COR-L47 (cell line): Measurements from ENCODE around the gene SLC47A2.
A peak's percentile ranks its signal among the peaks of the same experiment; 100 is the strongest.

Experiments
- DNase-seq: peaks from one replicate; lab custom pipeline; 2025; lab: John Stamatoyannopoulos, UW

SLC47A2 gene

DNA sequence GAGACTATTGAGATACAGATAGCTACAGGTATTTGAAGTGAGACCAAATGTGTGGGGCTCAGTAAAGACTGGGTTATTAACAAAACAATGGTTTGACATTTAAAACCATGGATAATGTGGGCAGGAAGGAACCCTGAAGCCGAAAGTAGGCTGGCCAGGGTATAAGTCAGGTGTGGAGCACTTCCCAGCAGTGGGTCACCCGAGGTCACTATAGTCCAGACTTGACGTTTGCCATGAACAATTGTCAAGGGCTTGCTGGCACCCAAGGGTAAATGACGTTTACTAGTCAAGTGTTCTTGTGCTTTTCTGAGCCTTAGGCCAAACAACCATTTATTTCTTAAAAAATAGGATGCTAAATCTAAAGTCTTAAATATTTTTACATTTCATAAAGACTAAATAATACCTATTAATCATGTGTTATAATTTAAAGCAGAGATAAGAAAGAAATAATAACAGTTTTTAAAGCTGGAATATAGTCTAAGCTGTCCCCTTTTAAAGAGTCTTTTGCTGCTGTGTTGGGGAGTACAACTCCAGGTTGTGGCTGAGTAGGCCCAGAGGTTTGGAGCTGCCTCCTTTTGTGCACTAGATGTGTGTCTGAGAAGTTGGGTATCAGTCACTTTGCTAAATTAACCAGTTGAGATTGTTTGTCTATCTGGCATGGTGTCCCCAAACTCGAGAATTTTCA lies 52.1 kb downstream of the SLC47A2 start:
- DNase-seq: no peak

DNA sequence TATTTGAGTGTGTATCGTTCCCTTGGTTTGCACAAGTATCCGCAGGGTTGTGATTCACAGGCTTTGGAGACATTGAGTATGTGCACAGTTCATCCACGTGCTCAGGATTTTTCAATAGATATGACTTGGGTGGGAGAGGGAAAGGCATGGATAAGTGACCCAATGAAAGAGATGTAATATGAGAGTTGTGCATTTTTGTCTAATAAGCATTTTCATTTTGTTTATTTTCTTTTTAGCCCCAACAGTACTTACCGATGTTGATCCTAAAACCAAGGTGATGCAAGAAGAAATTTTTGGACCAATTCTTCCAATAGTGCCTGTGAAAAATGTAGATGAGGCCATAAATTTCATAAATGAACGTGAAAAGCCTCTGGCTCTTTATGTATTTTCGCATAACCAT lies 53.3 kb downstream of the SLC47A2 start:
- no peak for DNase-seq

DNA sequence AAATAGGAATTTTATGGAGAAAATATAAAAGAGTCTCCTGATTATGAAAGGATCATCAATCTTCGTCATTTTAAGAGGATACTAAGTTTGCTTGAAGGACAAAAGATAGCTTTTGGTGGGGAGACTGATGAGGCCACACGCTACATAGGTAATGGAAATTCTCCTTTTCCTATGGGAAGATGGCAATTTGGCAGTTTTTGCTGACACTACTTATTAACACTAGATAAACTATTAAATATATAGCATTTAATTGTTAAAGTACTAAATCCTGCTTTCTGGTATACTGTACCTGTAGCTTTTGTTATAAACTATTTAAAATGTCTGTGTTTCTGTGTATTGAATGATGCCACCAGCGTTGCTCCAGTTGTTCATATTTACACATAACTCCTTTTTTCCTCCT lies 55.3 kb downstream of the SLC47A2 start:
- no peak for DNase-seq

DNA sequence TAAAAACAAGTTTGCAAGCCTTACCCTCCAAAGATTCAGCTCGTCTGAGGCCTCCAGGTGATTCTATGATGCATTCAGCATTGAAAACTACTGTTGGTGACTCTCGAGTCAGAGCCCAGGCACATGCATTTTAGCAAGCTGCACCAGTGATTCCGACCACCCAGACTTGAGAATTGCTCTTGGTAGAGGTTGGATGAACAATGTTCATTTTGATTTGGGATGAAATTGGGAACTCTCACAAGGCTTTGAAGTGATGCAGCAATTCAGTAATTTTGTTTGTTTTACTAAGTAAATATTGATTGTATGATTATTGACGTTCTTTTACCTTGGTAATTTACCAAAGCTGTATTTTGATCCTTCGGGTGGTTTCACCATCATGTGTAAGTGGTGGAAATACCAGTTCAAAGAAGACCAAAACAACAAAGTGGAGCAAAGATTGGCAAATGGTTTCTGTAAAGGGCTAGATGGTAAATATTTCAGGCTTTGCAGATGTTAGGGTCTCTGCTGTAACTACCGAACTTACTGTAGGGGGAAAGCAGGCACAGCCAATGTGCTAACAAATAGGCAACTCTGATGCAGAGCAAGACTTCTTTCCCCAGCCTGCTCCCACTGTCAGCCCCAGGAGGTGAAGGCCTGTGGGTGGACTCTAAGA lies 56.0 kb downstream of the SLC47A2 start:
- no peak for DNase-seq

DNA sequence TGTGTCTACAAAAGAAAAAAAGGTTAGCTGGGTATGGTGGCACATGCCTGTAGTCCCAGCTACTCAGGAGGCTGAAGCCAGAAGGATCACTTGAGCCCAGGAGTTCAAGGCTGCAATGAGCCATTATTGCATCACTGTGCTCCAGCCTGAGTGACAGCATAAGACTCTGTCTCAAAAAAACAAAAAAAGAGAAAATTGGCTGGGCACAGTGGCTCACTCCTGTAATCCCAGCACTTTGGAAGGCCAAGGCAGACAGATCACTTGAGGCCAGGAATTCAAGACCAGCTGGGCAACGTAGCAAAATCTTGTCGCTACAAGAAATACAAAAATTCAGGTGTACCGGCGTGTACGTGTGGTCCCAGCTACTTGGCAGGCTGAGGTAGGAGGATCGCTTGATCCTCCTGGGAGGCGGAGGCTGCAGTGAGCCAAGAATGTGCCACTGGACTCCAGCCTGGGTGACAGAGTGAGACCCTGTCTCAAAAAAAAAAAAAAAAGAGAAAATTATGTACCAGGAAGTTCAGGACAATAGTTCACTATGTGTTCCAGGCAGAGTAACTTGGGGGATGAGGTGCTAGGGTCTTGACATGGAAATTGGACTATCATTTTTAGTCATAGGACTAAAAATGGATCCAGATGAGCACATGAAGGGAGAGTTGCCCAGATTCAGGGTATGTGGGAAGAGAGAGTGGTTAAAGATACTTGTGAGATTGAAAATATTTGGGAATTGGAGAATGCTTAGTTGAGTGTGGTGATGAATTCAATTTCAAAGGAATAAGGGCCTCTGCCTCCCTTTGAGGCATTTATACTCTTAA lies 56.8 kb downstream of the SLC47A2 start:
- no peak for DNase-seq

DNA sequence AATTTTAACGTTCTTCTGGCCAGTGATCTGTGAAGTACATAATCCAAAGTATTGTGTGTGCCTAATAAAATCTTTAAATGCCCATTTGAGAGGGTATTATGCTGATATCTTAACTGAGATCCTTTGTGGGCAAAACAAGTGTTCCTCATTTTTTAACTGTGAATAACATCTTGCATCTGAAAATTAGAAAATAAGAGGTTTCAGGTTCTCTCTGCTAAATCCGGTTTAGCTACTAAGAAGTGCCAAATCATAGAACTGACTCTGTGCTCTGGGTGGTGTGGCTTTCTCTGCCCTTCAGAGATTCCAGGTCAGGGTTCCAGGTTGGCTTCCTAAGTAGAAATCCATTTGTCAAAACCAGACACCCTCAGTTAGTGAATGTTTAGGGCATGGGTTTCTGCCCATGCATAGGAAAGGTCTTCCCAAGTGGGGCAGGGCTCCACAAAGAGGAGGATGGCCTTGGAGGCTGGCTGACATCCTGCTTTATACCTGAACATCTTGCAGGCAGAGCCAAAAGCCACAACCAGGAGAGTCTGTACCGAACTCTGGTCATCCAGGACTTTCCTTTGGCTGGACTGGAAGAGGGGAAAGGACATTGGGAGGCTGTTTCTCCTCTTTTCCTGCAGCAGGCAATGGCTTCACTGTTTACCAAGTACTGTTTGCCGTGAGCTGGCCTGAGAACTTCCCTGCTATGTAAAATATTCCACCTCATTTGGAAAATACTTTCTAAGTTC lies 59.4 kb downstream of the SLC47A2 start:
- no peak for DNase-seq

DNA sequence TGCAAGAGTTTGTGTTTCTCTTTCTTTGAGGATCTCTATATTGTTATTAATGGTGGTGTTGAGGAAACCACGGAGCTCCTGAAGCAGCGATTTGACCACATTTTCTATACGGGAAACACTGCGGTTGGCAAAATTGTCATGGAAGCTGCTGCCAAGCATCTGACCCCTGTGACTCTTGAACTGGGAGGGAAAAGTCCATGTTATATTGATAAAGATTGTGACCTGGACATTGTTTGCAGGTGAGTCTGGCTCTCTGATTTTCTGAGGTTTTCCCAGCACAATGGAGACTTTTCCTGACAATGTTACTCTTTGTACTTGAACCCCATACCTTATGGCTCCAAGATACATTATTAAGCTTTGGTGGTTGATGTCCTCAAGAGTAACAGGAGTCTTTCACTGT lies 60.0 kb downstream of the SLC47A2 start:
- no peak for DNase-seq

DNA sequence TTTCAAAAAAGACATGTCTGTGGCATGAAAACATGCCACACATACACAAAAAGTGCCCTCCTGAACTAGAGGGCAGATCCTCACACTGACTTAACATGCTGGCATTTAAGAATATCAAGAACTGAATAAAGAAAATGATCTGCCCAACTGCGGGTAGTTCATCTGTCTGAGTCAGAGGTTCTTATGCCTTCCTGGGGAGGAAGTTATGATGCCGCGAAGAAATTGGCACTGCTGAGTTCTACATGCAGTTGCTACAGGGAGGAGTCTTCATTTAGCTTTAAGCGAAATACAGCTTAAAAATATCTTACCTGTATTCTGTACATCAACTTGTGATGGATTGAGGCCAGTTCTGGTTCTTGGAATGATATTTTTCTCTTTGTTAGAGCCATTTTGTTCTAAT lies 61.5 kb downstream of the SLC47A2 start:
- no peak for DNase-seq

DNA sequence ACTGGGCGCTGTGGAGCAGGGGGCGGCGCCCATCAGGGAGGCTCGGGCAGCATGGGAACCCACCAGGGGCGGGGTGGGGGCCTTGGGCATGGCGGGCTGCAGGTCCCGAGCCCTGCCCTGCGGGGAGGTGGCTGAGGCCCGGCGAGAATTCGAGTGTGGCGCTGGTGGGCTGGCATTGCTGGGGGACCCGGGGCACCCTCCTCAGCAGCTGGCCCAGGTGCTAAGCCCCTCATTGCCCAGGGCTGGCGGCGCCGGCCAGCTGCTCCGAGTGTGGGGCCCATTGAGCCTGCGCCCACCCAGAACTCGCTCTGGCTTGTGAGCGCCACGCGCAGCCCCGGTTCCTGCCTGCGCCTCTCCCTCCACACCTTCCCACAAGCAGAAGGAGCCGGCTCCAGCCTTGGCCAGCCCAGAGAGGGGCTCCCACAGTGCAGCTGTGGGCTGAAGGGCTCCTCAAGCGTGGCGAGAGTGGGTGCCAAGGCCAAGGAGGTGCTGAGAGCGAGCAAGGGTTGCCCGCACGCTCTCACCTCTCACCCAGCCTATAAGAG lies 62.0 kb downstream of the SLC47A2 start:
- DNase-seq: no peak

DNA sequence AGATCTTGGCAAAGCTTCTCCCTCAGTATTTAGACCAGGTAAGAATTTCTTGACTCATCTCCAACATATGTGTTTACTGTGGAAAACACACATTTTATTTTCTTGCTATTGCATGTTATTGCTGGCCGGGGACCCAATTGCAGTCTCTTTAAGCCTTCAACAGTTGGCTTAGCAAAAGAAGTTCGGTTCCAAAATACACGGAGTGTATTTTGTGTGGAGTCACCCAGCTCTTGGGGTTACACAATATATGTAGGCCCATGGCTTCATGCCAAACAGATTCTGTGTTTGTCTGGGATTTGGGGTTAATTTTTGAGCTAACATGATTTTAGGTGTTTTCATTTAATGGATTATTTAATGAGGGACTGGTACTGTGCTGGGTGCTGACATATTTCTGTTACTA lies 63.8 kb downstream of the SLC47A2 start:
- DNase-seq: no peak

DNA sequence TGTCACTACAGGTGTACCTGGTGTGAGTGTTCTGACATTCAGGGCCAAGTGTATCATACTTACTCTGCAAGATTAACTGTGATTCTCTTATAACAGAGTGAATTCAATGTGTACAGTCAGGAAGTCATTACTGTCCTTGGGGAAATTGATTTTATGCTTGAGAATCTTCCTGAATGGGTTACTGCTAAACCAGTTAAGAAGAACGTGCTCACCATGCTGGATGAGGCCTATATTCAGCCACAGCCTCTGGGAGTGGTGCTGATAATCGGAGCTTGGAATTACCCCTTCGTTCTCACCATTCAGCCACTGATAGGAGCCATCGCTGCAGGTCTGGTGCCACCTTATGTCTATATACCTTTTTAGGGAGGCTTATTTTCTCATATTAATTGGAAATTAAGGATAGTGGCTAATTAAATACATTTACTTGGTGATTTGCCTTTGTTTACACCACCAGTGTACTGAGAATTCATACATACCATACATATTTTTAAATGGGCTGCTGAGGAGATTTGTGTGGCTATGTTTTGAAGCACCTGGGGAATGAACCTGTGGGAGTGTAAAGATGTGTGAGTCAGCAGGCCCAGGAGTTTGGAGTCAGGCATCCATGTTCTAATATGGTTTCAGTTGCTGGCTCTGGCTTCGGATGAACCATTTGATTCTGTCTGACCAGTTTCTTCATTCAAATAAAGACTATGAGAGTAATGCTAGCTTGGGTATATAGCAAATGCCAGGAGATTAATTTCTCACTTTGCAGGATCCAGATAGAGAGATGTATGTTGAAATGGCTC lies 64.7 kb downstream of the SLC47A2 start:
- DNase-seq: no peak

DNA sequence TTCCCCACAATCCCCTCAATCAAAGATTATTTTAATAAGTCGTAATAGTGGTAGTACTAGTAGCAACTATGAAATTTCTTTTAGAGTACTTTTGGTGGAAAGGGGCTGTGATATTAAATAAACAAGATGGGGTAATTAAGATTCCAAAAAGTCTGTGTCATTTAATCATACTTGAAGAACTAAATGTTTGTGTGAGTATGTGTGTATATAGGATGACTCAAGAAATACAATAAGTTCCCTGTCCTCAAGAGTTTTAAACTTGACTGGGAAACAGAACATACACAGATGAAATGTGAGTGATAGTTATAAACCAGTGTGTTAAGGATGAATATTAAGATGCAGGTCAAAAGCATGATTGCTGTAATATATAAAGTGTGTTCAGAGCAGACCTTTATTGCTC lies 65.6 kb downstream of the SLC47A2 start:
- DNase-seq: no peak

DNA sequence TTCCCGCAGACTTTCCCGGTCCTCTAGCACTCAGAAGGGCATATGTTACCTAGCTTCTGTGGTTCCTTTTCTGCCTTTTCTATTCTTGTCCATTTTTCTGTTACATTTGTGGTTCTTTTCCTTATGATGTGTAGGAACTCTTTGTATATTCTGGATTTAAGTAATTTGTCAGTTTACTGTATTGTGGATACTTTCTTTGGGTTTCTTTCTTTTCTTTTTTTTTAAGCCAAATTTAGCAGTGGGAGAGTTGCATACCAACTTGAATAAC lies 67.2 kb downstream of the SLC47A2 start:
- DNase-seq: no peak

DNA sequence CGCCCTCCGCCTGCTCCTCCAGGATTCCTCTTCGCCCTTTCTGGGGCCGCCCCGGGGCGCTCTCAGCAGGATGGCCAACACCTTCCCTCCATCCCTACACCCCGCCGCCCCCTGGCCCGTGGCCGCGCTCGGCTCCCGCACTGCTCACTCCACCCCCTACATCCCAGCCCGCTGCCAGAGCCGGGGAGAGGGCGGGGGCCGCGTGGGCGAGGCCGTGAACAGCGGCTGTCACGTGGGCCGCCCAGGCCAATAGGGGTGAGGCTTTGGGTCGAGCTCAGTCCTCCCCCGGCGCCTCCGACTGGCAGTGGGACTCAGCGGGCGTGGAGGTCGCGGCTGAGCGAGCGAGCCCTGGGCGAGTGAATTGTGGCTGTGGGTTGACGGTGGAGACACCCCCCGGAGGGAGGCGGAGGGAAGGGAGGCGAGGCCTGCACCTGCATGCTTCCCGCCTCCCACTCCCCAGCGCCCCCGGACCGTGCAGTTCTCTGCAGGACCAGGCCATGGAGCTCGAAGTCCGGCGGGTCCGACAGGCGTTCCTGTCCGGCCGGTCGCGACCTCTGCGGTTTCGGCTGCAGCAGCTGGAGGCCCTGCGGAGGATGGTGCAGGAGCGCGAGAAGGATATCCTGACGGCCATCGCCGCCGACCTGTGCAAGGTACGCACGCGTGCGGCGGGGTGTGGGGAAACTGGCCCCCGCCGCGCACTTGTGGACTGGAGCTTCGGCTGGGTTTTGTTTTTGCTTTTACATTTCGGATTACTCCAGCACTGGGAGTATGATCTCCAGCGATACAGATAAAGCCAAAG lies 67.7 kb downstream of the SLC47A2 start, which contains the start of gene ALDH3A2:
ALDH3A2 (plus strand) TSS at position 277 of the 799 bp plus-strand sequence; CDS start at position 498, 221 bp downstream.
- DNase-seq: peak; percentile 77

DNA sequence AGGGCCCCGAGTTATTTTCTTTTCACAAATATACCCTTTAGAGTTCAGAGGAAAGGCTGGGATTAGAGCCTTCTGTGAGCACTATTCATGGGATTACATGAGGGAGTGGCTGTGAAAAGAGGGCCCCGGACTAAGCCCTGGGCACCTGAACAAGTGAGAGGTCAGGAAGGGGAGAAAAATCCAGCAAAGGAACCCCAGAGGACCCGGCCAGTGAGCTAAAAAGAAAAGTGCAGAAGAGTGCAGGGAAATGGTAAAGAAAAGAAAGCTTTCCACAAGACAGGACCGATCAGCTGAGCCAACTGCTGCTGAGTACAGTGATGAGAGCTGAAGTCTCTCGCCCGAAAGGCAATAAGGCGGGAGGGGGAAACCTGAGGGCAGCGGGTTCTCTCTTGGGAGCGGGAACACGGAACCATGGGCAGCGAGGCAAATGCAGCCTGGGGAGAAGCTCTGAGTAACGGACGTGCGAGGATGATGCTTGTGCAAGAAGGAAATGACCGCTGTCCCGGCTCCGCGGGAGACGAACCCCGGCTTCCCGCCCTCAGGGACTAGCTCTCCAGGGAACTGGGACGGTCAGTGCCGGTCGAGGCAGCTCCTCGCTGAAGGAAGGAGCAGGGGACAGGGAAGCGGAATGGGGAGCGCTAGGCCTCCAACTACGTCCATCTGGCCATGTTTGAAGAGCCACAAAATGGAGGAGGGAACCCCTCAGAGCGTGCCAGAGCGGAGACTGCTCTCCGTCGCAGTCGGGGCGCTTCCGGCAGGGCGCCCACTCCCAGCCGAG lies 68.5 kb downstream of the SLC47A2 start:
- DNase-seq: peak; percentile 28

DNA sequence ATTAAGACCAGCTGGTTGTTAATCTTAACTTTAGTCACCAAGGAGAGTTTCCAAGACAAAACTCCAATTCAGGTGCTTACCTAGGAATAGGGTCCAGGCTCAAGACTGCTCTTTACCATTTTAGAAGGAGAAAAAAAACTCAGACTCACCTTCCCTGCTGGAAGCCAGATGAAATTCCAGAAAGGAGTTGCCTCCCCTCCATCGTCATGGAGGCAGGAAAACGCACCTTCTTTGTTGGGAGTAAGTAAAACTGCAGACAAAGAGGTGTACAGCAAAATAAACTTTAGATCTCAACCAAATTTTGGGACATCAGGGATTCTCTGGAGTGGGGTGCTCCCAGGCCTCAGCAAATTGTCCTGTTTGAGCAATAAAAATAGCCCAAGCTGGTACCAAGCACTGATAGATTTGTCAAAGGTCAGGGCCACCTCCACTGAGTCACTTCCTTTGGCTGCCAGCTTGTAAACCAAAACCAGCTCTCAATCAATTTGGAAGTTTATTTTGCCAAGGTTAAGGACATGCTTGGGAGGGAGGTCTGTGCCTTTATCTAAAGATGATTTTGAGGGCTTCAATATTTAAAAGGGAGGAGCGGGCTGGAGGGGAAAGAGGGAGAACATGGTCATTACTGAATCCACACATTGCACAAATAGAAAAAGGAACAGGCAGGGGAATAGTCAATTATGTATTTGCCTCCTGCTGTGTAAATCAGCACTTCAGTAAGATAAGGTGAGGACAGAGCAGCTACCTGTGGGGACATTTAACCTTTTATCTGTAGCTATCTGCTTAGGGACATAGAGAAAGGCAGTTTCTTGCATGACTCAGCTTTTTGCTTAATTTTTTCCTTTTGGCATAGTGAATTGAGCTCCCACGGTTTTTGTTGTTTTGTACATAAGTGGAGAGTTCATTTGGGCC lies 69.3 kb downstream of the SLC47A2 start:
- no peak for DNase-seq

DNA sequence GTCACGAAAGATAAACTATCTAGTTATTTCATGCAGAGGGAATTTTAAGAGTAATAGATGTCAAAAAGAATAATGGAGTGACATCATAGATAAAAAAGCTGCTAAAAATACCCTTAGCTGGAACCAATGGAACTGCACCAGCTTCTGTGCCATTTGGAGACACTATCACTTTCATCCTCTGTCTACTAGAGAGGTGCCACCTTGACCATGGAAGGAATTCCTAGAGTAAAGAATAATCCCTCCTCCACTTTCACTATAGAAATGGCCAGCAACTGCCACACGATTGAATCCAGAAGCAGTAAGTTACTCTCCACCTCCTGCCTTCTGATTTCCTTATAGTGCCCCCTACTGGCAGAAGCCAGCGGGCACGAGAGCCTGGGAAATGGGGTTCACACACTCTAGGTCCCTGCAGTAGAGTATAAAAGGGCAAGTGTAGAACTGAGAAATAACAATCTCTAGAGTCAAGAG lies 70.6 kb downstream of the SLC47A2 start:
- DNase-seq: no peak

DNA sequence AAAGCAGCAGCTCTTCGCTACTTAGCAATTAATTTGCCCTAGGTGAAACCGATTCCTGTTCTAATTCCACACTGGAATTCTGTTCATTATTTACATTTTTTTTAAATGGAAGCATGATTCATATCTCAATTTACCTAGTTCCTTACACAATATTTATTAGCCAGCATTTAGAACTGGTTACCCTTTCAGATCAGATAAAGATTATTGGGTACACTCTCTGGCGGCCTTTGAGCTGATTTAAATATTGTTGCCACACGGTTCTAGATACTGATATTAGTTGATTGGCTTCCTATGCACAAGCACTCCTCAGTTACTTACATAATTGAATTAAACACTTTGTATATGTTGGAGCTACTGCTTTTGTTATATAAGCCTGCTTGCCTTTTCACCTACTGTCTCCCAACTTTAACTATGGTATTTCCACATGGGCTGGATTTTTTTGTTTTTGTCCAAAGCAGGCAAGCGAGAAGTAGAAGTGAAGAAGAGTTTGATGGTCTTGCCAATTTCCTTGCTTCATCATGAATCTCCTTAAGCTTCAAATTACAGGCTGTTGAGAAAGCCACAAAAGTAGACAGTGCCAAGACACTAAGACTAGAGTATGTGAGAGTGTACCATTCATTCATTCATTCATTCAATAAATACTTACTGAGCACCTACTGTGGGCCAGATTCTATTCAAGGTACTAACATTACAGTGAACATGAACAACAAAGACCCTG lies 71.7 kb downstream of the SLC47A2 start:
- DNase-seq: no peak
